Measurements from ENCODE around the gene ZNF516. TPM values are rescaled to one million over a fixed set of nuclear protein-coding genes. Genes with fewer than 3 reads are reported as not detected.

Gene ZNF516
- total and polyA plus RNA-seq, 2 experiments from 2014 or later = 18.2 to 29.2 TPM

GRCh38 chr18:76482267-76482666 lies 12.8 kb downstream of the ZNF516 start:
- peak overlapping the region; percentile 63 for H3K27ac ChIP-seq

GRCh38 chr18:76480913-76481312 lies 14.1 kb downstream of the ZNF516 start:
- 67% methylated on average over 3 of the region's 3 CpGs for WGBS (ENCODE audit: low lambda C conversion rate, missing lambda C conversion rate)
- peaks cover 93% of the 10 kb centered on the region for H3K79me2 ChIP-seq
- H3K27ac ChIP-seq = no peak overlapping the region
- TF ChIP-seq CTCF (IDR thresholded peaks at IDR 0.05; ENCODE audit: poor library complexity) (no peak), EZH2phosphoT487 (IDR thresholded peaks at IDR 0.05; ENCODE audit: low read depth, severe bottlenecking, unreplicated experiment) (no peak), EZH2 (IDR thresholded peaks at IDR 0.05; ENCODE audit: borderline replicate concordance) (no peak)
- no peak overlapping the region for H3K4me2 ChIP-seq
- H3K4me1 ChIP-seq (ENCODE audit: insufficient read depth) = peaks cover 37% of the 10 kb centered on the region
- H3K36me3 ChIP-seq (replicated peaks; ENCODE audit: insufficient read depth, low read depth) = no peaks in the 10 kb centered on the region
- no peak overlapping the region for H2AFZ ChIP-seq
- H3K9me3 ChIP-seq (ENCODE audit: low read depth) = no peaks in the 10 kb centered on the region
- H4K20me1 ChIP-seq (ENCODE audit: insufficient read depth, poor library complexity, severe bottlenecking) = peaks cover 80% of the 10 kb centered on the region
- no peaks in the 10 kb centered on the region for H3K9me2 ChIP-seq (replicated peaks; ENCODE audit: insufficient read depth)
- DNase-seq (ENCODE audit: low spot score) = no peak
- H3K27me3 ChIP-seq = no peaks in the 10 kb centered on the region
- no peak overlapping the region for H3K4me3 ChIP-seq

More at GRCh38 chr18:76482267-76482666, 12.8 kb downstream of the ZNF516 start:
- no peak overlapping the region for H3K4me3 ChIP-seq
- no peaks in the 10 kb centered on the region for H3K9me2 ChIP-seq (replicated peaks; ENCODE audit: insufficient read depth)
- H3K4me2 ChIP-seq = no peak overlapping the region
- DNase-seq (ENCODE audit: low spot score) = no peak
- H3K4me1 ChIP-seq (ENCODE audit: insufficient read depth) = peaks cover 33% of the 10 kb centered on the region
- H3K79me2 ChIP-seq = peaks cover 97% of the 10 kb centered on the region
- H3K36me3 ChIP-seq (replicated peaks; ENCODE audit: insufficient read depth, low read depth) = no peaks in the 10 kb centered on the region
- H3K9me3 ChIP-seq (ENCODE audit: low read depth) = no peaks in the 10 kb centered on the region
- no peak for TF ChIP-seq CTCF (IDR thresholded peaks at IDR 0.05; ENCODE audit: poor library complexity)
- no peak for TF ChIP-seq EZH2 (IDR thresholded peaks at IDR 0.05; ENCODE audit: borderline replicate concordance)
- TF ChIP-seq EZH2phosphoT487 (IDR thresholded peaks at IDR 0.05; ENCODE audit: low read depth, severe bottlenecking, unreplicated experiment) = no peak
- H4K20me1 ChIP-seq (ENCODE audit: insufficient read depth, poor library complexity, severe bottlenecking) = peaks cover 82% of the 10 kb centered on the region
- no peaks in the 10 kb centered on the region for H3K27me3 ChIP-seq
- WGBS (ENCODE audit: low lambda C conversion rate, missing lambda C conversion rate) = 96% methylated on average over 13 of the region's 13 CpGs
- no peak overlapping the region for H2AFZ ChIP-seq

- Histone ChIP-seq H3K9me3 (ENCODE audit: low read depth) (no peaks in the 10 kb centered on the region), H4K20me1 (ENCODE audit: insufficient read depth, poor library complexity, severe bottlenecking) (peaks cover 80% of the 10 kb centered on the region), H3K4me1 (ENCODE audit: insufficient read depth) (peaks cover 39% of the 10 kb centered on the region), H3K27ac (no peak overlapping the region), H3K27me3 (no peaks in the 10 kb centered on the region), H3K9me2 (replicated peaks; ENCODE audit: insufficient read depth) (no peaks in the 10 kb centered on the region), H3K79me2 (peaks cover 93% of the 10 kb centered on the region), H3K36me3 (replicated peaks; ENCODE audit: insufficient read depth, low read depth) (no peaks in the 10 kb centered on the region), H3K4me3 (no peak overlapping the region), H2AFZ (no peak overlapping the region), H3K4me2 (no peak overlapping the region)
- 95% methylated on average over 13 of the region's 13 CpGs for WGBS (ENCODE audit: low lambda C conversion rate, missing lambda C conversion rate)
- TF ChIP-seq EZH2 (IDR thresholded peaks at IDR 0.05; ENCODE audit: borderline replicate concordance) (no peak), EZH2phosphoT487 (IDR thresholded peaks at IDR 0.05; ENCODE audit: low read depth, severe bottlenecking, unreplicated experiment) (no peak), CTCF (IDR thresholded peaks at IDR 0.05; ENCODE audit: poor library complexity) (no peak)
- DNase-seq (ENCODE audit: low spot score) = no peak
Measured at GRCh38 chr18:76479351-76480238, 15.4 kb downstream of the ZNF516 start.

All from hepatocyte (in vitro differentiated cells).